PC-3 (cell line): Measurements from ENCODE around the gene CEACAM4.

Source experiments
- CTCF ChIP-seq: fragments of 300-600 bp; sonication (generic); conservative IDR thresholded peaks from 2 replicates; pipeline ENCODE4 v1.5.1; 2017; ENCODE audit warnings: antibody characterized with exemption, low read depth, mild to moderate bottlenecking, low read length
- EZH2 ChIP-seq: fragments of 300-600 bp; sonication (generic); IDR thresholded peaks from one replicate; pipeline ENCODE4 v1.6.1; 2017; ENCODE audit warnings: antibody characterized with exemption, mild to moderate bottlenecking, low read length; ENCODE audit not compliant: unreplicated experiment
- EZH2phosphoT487 ChIP-seq: fragments of 300-600 bp; sonication (generic); IDR thresholded peaks from 2 replicates; pipeline ENCODE4 v1.6.1; 2018; ENCODE audit warnings: mild to moderate bottlenecking, antibody characterized with exemption, low read length, borderline replicate concordance

GRCh38 chr19:41604831-41605230, 22.0 kb downstream of the CEACAM4 start:
- TF ChIP-seq CTCF (no peak), EZH2phosphoT487 (no peak), EZH2 (no peak)
